Muscle layer of duodenum (tissue), 2 donors: ENCODE measurements around the gene KCNC3.
A peak's percentile ranks its signal among the peaks of the same experiment; 100 is the strongest.

Source experiments
- H3K27ac ChIP-seq: one replicate; pipeline ENCODE4 v1.7.0; 2013; ENCODE audit warnings: mild to moderate bottlenecking, low read length
- H3K27me3 ChIP-seq: one replicate; pipeline ENCODE4 v1.7.0; 2013; ENCODE audit warnings: low read depth, mild to moderate bottlenecking, control low read depth, low read length
- H3K36me3 ChIP-seq, 2 donors: one replicate each; pipeline ENCODE4 v1.7.0; 2013; ENCODE audit warnings: low read length in 2 of 2, control low read depth in 1 of 2, mild to moderate bottlenecking in 1 of 2; ENCODE audit not compliant: insufficient read depth in 2 of 2, control insufficient read depth in 1 of 2
- H3K4me1 ChIP-seq, 2 donors: one replicate each; pipeline ENCODE4 v1.7.0; 2013; ENCODE audit warnings: low read length in 2 of 2, mild to moderate bottlenecking in 2 of 2, control low read depth in 1 of 2, moderate library complexity in 1 of 2; ENCODE audit not compliant: insufficient read depth in 2 of 2, control insufficient read depth in 1 of 2
- H3K4me3 ChIP-seq, 2 donors: one replicate each; pipeline ENCODE4 v1.7.0; 2013; ENCODE audit warnings: low read length in 2 of 2, low read depth in 1 of 2, mild to moderate bottlenecking in 1 of 2
- H3K9me3 ChIP-seq, 2 donors: one replicate each; pipeline ENCODE4 v1.7.0; 2013; ENCODE audit warnings: low read length in 2 of 2, control low read depth in 1 of 2, mild to moderate bottlenecking in 1 of 2; ENCODE audit not compliant: control insufficient read depth in 1 of 2
- donor health status: healthy.

KCNC3 gene

DNA sequence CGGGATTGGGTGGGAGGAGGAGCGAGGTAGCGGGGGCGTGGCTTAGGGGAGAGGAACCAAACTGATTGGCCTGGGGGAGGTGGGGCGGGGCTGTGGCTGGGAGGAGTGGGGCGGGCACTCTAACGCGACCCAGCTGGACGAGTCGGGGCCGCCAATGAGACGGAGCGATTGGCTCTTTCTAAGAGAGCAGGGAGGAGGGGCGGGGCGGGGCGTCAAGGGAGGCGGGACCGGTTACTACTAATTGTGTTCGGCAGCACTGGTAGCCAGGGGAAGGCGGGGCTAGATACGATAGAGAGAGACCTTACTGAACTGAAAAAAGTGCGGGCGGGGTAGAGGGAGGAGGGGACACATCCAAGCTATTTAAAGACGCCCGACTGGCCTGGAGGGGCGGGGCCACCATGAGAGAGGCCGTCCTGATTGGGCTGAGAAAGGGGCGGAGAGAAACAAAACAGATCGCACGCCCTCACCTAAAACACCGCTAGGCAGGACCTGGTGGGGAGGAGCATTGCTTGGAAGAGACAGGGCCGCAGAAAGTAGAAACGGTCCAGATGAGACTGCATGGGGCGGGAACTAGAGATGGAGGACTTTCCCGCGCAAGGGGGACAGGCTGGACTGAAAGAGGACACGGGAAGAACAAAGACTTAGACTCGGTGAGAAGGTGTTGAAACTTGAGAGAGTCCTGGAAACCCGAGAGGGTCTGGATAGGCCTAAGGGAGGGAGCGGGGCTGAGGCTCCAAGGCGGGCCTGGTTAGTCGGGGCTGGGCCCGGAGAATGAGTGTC lies at the start of gene KCNC3:
Gene KCNC3 (minus strand): TSS at position 232 of the 780 bp plus-strand sequence. CDS start 295 bp downstream, outside the sequence.
- peaks cover 6 to 48% of the 10 kb centered on the region in 2 donors for H3K4me1 ChIP-seq
- H3K9me3 ChIP-seq = no peaks in the 10 kb centered on the region
- peak within 1 kb of the TSS; percentile 42 to 51 for H3K4me3 ChIP-seq
- no peaks in the 10 kb centered on the region for H3K36me3 ChIP-seq
- H3K27ac ChIP-seq = no peak within 1 kb of the TSS
- H3K27me3 ChIP-seq = peaks cover 42% of the 10 kb centered on the region

GRCh38 chr19:50378863-50379236 lies 49.7 kb upstream of the KCNC3 start:
- H3K4me3 ChIP-seq = no peak overlapping the region
- peaks cover 0 to 18% of the 10 kb centered on the region in 2 donors for H3K4me1 ChIP-seq
- peaks cover 40 to 57% of the 10 kb centered on the region in 2 donors for H3K36me3 ChIP-seq
- no peaks in the 10 kb centered on the region for H3K27me3 ChIP-seq
- no peak overlapping the region for H3K27ac ChIP-seq
- no peaks in the 10 kb centered on the region for H3K9me3 ChIP-seq

DNA sequence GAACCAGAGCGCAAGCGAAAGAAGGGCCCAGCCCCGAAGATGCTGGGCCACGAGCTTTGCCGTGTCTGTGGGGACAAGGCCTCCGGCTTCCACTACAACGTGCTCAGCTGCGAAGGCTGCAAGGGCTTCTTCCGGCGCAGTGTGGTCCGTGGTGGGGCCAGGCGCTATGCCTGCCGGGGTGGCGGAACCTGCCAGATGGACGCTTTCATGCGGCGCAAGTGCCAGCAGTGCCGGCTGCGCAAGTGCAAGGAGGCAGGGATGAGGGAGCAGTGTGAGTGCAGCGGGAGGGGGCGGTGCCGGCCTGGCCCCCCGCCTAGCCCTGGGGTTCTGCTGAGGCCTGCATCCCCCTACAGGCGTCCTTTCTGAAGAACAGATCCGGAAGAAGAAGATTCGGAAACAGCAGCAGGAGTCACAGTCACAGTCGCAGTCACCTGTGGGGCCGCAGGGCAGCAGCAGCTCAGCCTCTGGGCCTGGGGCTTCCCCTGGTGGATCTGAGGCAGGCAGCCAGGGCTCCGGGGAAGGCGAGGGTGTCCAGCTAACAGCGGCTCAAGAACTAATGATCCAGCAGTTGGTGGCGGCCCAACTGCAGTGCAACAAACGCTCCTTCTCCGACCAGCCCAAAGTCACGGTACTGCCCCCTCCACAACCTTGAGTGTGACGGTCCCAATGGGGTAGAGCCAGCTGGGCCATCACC lies 49.1 kb upstream of the KCNC3 start:
- Histone ChIP-seq H3K27ac (no peak overlapping the region), H3K9me3 (no peaks in the 10 kb centered on the region), H3K36me3 (peaks cover 40 to 57% of the 10 kb centered on the region in 2 donors), H3K27me3 (no peaks in the 10 kb centered on the region), H3K4me3 (no peak overlapping the region), H3K4me1 (peaks cover 0 to 18% of the 10 kb centered on the region in 2 donors)

DNA sequence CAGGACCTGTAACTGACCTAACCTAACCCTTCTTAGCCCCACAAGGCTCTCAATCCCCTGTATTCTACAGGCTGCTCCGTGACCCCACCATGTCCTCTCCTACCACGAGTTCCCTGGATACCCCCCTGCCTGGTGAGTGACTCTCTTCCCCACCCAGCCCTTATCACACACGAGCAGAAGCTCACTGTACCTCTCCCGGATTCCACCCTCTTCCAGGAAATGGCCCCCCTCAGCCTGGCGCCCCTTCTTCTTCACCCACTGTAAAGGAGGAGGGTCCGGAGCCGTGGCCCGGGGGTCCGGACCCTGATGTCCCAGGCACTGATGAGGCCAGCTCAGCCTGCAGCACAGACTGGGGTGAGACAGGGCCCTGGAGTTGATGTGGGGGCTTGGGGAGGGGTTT lies 48.3 kb upstream of the KCNC3 start:
- Histone ChIP-seq H3K27me3 (no peaks in the 10 kb centered on the region), H3K4me3 (no peak overlapping the region), H3K4me1 (peaks cover 0 to 18% of the 10 kb centered on the region in 2 donors), H3K36me3 (peaks cover 35 to 55% of the 10 kb centered on the region in 2 donors), H3K27ac (no peak overlapping the region), H3K9me3 (no peaks in the 10 kb centered on the region)

DNA sequence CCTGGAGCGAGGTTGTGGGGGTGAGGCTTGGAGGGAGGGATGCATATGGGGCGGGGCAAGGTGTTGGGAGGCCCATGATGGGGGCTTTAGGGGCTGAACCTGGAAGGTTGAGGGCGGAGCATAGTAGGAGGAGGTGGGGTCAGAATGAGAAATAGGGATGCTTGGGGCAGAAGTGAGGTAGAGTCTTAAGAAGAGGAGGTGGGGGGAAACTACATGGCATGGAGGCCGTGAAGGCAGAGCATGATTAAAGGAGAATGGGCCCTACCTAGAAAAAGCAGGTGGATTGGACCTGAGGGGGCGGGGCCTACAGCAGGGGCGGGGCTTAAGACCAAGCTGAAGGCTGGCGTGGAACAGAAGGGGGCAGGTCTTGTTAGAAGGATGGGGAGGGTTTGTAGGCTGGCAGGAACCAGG lies 47.9 kb upstream of the KCNC3 start:
- Histone ChIP-seq H3K27ac (no peak overlapping the region), H3K36me3 (peaks cover 35 to 51% of the 10 kb centered on the region in 2 donors)

DNA sequence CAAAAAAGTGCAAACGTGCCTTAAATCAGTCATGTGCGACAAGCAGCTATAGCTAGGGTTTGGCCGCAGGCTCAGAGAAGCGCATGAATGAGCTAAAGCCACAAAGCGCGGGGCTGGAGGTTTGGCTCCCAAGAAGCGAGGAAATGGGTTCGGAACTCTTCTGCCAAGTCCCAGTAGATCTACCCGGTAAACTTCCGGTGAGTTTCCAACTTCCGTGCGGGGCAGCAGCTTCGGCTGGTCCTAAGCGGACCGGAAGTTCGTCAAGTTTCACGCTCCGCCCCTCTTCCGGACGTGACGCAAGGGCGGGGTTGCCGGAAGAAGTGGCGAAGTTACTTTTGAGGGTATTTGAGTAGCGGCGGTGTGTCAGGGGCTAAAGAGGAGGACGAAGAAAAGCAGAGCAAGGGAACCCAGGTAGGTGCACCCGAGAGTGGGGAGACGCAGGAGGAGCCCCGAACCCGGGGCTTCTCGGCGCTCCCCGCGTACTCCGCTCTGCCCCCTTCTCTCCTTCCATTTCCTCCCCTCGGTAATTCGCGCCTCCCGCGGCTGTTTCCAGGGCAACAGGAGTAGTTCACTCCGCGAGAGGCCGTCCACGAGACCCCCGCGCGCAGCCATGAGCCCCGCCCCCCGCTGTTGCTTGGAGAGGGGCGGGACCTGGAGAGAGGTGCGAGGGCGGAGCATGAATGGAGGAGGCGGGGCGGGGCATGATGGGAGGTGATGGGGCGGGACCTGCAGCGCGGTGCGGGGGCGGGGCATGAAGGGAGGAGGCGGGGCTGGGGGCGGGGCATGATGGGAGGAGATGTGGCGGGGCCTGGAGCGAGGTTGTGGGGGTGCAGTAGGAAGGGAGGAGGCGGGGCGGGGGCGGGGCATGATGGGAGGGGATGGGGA lies 47.2 kb upstream of the KCNC3 start, which contains the start of gene NR1H2:
Gene NR1H2 (plus strand): TSS at position 292 of the 885 bp plus-strand sequence. CDS start 1,149 bp downstream, outside the sequence.
- Histone ChIP-seq H3K4me1 (peaks cover 0 to 18% of the 10 kb centered on the region in 2 donors), H3K27me3 (no peaks in the 10 kb centered on the region), H3K27ac (peak within 1 kb of the TSS; percentile 93), H3K4me3 (peak within 1 kb of the TSS; percentile 75 to 86), H3K9me3 (no peaks in the 10 kb centered on the region), H3K36me3 (peaks cover 31 to 44% of the 10 kb centered on the region in 2 donors)

More for the DNA sequence above, 47.9 kb upstream of the KCNC3 start:
- peaks cover 0 to 18% of the 10 kb centered on the region in 2 donors for H3K4me1 ChIP-seq
- no peak overlapping the region for H3K4me3 ChIP-seq
- no peaks in the 10 kb centered on the region for H3K9me3 ChIP-seq
- H3K27me3 ChIP-seq = no peaks in the 10 kb centered on the region

DNA sequence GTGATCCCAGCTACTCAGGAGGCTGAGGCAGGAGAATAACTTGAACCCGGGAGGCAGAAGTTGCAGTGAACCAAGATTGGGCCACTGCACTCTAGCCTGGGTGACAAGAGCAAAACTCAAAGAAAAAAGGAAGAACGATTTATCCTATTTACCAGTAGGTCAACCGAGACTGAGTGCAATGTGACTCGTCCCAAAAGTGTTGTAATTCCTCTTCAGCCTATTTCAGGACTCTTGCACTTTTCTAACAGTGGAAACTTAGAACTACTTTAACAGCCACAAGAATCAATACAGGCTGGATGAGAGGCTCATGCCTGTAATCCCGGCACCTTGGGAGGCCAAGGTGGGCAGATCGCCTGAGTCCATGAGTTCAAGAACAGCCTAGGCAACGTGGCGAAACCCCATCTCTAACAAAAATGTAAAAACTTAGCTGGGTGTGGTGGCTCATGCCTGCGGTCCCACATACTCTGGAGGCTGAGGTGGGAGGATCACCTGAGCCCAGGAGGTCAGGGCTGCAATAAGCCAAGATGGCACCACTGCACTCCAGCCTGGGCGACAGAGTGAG lies 42.8 kb upstream of the KCNC3 start:
- Histone ChIP-seq H3K9me3 (no peaks in the 10 kb centered on the region), H3K27ac (no peak overlapping the region)

DNA sequence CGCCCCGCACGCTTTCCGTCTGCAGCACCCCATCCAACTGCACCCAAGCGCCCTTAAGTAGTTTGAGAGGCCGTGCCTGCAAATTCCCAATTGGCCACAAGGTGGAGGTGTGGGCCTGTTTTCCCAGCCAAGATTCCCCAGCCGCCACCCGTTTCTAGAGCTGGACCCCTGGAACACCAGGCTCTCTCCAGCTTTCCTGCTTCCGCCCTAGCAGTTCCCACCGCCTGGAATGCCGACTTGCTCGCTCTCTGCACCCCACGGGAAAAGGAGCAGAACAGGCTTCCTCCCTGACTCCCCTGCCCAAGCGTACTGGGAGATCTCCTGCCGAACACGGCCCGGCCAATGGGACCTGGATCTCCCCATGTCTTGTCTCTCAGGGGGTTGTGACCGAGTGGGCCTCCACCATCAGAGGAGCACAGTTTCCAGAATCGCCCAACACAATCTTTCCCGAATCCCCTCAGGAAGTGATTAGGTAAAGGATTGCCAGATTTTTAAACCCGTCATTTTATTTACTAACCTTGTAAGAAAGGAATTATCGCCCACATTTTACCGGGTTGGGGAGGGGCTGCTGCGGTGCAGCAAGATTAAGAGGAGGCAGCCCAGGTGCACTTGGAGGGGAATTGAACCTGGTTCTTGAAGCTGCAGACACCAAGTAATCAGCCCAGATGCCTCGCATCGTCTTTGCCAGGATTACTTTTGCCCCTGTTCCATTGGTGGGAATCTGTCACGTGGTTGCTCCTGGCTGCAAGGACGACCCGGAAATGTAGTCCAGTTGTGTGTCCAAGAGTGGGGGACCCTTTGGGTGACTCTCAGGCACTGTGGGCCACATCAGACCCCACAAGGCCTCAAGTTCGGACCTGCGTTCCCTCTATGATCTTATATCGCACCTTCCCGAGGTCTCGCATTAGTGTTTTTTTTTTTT lies 39.7 kb upstream of the KCNC3 start:
- no peaks in the 10 kb centered on the region for H3K9me3 ChIP-seq
- no peaks in the 10 kb centered on the region for H3K4me1 ChIP-seq
- peak overlapping the region; percentile 86 to 90 for H3K4me3 ChIP-seq
- peak overlapping the region; percentile 67 for H3K27ac ChIP-seq
- H3K27me3 ChIP-seq = no peaks in the 10 kb centered on the region
- H3K36me3 ChIP-seq = no peaks in the 10 kb centered on the region

More for the DNA sequence above, 42.8 kb upstream of the KCNC3 start:
- H3K36me3 ChIP-seq = peaks cover 0 to 3% of the 10 kb centered on the region in 2 donors
- H3K4me1 ChIP-seq = peaks cover 0 to under 1% of the 10 kb centered on the region in 2 donors
- H3K4me3 ChIP-seq = no peak overlapping the region
- H3K27me3 ChIP-seq = no peaks in the 10 kb centered on the region

DNA sequence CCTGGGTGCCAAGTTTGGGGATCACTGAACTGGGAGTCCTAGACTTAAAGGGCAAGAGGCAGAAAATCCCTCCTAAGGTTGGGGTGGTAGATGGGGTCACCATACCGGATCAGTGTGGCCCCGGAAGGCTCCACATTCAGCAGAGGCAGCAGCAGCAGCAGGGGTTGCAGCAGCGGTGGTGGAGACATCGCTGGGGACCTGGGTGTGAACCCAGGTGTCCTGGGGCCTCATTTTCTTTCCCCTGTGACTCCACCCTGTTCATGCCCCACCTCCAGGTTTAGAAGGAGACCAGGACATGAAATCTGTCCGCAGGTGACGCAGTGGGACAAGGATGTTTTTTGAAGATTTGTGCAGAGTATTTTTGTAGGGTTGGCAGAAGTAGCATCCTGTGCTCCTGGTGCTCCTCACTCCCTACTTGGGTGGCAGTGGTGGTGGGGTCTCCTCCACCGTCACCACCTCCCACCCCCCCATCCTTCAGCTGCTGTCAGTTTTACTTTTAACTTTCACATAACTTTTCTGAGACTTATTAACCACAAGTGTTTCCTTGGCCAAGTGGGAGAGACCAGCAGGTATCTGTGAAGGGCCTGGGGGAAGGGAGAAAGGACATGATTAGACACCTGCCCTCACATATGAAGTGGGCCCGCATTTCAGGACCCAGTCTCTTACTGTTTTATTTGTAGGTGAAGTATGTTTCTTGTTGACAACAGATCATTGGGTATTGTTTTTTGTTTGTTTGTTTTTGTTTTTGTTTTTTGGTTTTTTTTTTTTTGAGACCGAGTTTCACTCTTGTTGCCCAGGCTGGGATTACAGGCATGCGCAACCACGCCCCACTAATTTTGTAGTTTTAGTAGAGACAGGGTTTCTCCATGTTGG lies 36.5 kb upstream of the KCNC3 start, which contains the start of gene NAPSA:
Gene NAPSA (minus strand): TSS at position 206 of the 873 bp plus-strand sequence. CDS start 18 bp downstream, at position 188.
- Histone ChIP-seq H3K9me3 (no peaks in the 10 kb centered on the region), H3K27me3 (no peaks in the 10 kb centered on the region), H3K4me1 (no peaks in the 10 kb centered on the region), H3K36me3 (no peaks in the 10 kb centered on the region), H3K4me3 (no peak within 1 kb of the TSS), H3K27ac (no peak within 1 kb of the TSS)
